Anterior cingulate cortex (tissue), 58 donors: ENCODE measurements around the gene ASTN2.

ENCODE experiments used
- DNase-seq, 58 donors: peaks; one replicate each; lab custom pipeline; 2025; lab: John Stamatoyannopoulos, UW

ASTN2 gene

GRCh38 chr9:117375956-117376355, 38.9 kb downstream of the ASTN2 start:
- no peak for DNase-seq

GRCh38 chr9:117374076-117374725, 40.7 kb downstream of the ASTN2 start:
- DNase-seq = no peak

GRCh38 chr9:117368684-117369230, 46.1 kb downstream of the ASTN2 start:
- no peak for DNase-seq

- DNase-seq = no peak
Observed at GRCh38 chr9:117365438-117365837, 49.4 kb downstream of the ASTN2 start.

GRCh38 chr9:117363006-117363405, 51.9 kb downstream of the ASTN2 start:
- DNase-seq = no peak

- no peak for DNase-seq
Observed at GRCh38 chr9:117359910-117360309, 54.9 kb downstream of the ASTN2 start.

GRCh38 chr9:117355542-117355941, 59.3 kb downstream of the ASTN2 start:
- DNase-seq = peak in 16 of 58 donors; percentile 1 to 28 (median 12)

GRCh38 chr9:117354997-117355396, 59.9 kb downstream of the ASTN2 start:
- no peak for DNase-seq

GRCh38 chr9:117354244-117354847, 60.5 kb downstream of the ASTN2 start:
- DNase-seq = no peak

- DNase-seq = peak in 3 of 58 donors; percentile 1 to 15 (median 11)
Observed at GRCh38 chr9:117344892-117345660, 69.8 kb downstream of the ASTN2 start.

GRCh38 chr9:117343427-117343826, 71.4 kb downstream of the ASTN2 start:
- no peak for DNase-seq

GRCh38 chr9:117341151-117341550, 73.7 kb downstream of the ASTN2 start:
- no peak for DNase-seq

GRCh38 chr9:117340422-117340821, 74.4 kb downstream of the ASTN2 start:
- DNase-seq = no peak

GRCh38 chr9:117335837-117336433, 78.9 kb downstream of the ASTN2 start:
- DNase-seq = no peak

GRCh38 chr9:117334101-117334500, 80.8 kb downstream of the ASTN2 start:
- DNase-seq = no peak

GRCh38 chr9:117325831-117326230, 89.0 kb downstream of the ASTN2 start:
- peak in 2 of 58 donors; percentile 1 to 8 for DNase-seq

GRCh38 chr9:117325110-117325731, 89.6 kb downstream of the ASTN2 start:
- no peak for DNase-seq

- DNase-seq = peak in 5 of 58 donors; percentile 3 to 32 (median 14)
Observed at GRCh38 chr9:117323390-117323789, 91.5 kb downstream of the ASTN2 start.

GRCh38 chr9:117317192-117317591, 97.7 kb downstream of the ASTN2 start:
- DNase-seq = no peak

GRCh38 chr9:117315236-117315635, 99.6 kb downstream of the ASTN2 start:
- DNase-seq = peak in 31 of 58 donors; percentile 2 to 61 (median 25)
